Muscle layer of colon (tissue), 2 donors: ENCODE results near the gene FAM3A.

Source experiments
- H3K27ac ChIP-seq: one replicate; pipeline ENCODE4 v1.7.0; 2013; ENCODE audit warnings: low read depth, mild to moderate bottlenecking, low read length, moderate library complexity
- H3K27me3 ChIP-seq, 2 donors: one replicate each; pipeline ENCODE4 v1.7.0; 2013; ENCODE audit warnings: low read length in 2 of 2, mild to moderate bottlenecking in 2 of 2; ENCODE audit not compliant: insufficient read depth in 2 of 2, control insufficient read depth in 1 of 2
- H3K36me3 ChIP-seq: one replicate; pipeline ENCODE4 v1.7.0; 2013; ENCODE audit warnings: mild to moderate bottlenecking, low read length; ENCODE audit not compliant: insufficient read depth
- H3K4me1 ChIP-seq: one replicate; pipeline ENCODE4 v1.7.0; 2013; ENCODE audit warnings: mild to moderate bottlenecking, low read length; ENCODE audit not compliant: insufficient read depth
- H3K4me3 ChIP-seq, 2 donors: one replicate each; pipeline ENCODE4 v1.7.0; 2013; ENCODE audit warnings: low read length in 2 of 2, low read depth in 1 of 2, mild to moderate bottlenecking in 1 of 2, moderate library complexity in 1 of 2
- H3K9ac ChIP-seq: one replicate; pipeline ENCODE4 v1.7.0; 2013; ENCODE audit warnings: low read length
- H3K9me3 ChIP-seq: one replicate; pipeline ENCODE4 v1.7.0; 2013; ENCODE audit warnings: mild to moderate bottlenecking, low read length
- donor health status: abdominal sarcoma.
- donor health status: Adenocarcinoma of cecum.

Gene FAM3A

DNA sequence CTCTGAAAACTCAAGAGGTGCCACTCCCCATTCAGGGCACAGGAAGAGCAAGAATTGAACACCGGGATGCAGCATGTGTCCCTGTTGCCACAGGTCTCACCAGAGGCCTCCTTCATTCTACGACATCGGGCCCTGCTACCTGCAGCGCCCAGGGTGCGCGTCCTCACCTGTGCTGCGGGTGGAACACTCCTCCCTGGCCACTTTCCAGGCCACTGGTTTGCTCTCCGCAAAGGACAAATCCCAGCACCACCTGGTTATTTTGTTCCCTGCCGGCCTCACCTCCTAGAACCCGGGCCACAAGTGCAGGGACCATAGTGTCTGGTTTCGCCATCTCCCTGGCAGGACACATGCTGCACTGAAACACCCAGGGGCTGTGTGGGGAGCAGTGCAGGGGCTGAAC, 14.3 kb upstream of the FAM3A start:
- H3K27me3 ChIP-seq = peaks cover 0 to 10% of the 10 kb centered on the region in 2 donors
- H3K4me1 ChIP-seq = peaks cover 7% of the 10 kb centered on the region
- H3K4me3 ChIP-seq = no peak overlapping the region
- peaks cover 2% of the 10 kb centered on the region for H3K36me3 ChIP-seq
- H3K9me3 ChIP-seq = no peaks in the 10 kb centered on the region
- no peak overlapping the region for H3K27ac ChIP-seq
- H3K9ac ChIP-seq = no peak overlapping the region

DNA sequence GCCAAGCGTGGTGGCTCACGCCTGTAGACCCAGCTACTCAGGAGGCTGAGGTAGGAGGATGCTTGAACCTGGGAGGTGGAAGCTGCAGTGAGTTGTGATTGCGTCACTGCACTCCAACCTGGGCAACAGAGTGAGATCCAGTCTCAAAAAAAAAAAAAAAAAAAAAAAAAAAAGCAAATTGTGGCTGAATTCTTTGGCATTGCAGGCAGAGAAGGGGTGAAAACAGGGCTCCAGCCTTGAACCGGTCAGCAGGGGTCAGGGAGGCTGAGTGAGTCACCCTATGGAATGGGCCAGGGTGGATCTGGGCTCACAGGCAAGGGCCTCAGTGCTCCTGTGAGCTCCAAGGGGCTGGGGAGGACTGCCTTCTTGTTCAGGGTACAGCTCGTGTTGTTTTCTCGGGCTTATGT, 13.2 kb upstream of the FAM3A start:
- no peaks in the 10 kb centered on the region for H3K9me3 ChIP-seq
- H3K27ac ChIP-seq = no peak overlapping the region
- no peak overlapping the region for H3K4me3 ChIP-seq
- peaks cover 3% of the 10 kb centered on the region for H3K4me1 ChIP-seq
- H3K27me3 ChIP-seq = peaks cover 0 to 8% of the 10 kb centered on the region in 2 donors
- H3K36me3 ChIP-seq = no peaks in the 10 kb centered on the region
- no peak overlapping the region for H3K9ac ChIP-seq

DNA sequence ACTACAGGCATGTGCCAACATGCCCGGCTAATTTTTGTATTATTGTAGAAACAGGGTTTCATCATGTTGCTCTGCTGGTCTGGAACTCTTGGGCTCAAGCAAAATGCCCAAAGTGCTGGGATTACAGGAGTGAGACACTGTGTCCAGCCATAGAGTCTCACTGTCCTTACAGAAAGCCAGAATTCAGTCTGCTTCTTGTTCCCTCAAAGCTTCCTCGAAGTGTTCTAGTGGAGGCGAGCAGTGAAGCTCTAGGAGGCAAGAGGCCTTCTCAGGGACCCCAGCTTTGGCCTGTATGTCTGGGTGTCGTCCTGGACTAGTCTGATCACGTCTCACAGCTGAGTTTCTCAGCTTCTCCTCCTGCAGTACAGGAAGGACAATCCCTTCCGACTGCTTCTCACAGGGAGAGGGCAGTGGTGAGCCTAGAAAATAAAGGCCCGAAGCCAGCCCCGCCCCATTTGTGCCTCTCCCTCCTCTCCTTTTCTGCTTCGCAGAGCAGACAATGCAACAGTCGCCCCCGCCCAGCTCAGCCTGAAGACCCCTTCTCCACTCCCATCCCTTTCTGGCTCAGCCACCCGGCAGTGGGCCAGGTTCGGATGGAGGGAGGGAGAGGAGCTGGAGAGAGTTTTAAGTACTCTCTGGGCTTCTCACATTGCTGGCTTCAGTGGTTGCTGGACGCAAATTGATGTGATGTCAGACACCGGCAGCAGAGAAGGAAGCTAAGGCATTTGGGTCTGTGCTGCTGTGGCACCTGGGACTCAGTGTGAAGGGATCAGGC, 11.1 kb upstream of the FAM3A start:
- peak overlapping the region; percentile 54 for H3K9ac ChIP-seq
- H3K4me1 ChIP-seq = peaks cover 3% of the 10 kb centered on the region
- no peaks in the 10 kb centered on the region for H3K9me3 ChIP-seq
- peak overlapping the region; percentile 51 for H3K27ac ChIP-seq
- peak overlapping the region; percentile 38 to 49 for H3K4me3 ChIP-seq
- H3K36me3 ChIP-seq = no peaks in the 10 kb centered on the region
- H3K27me3 ChIP-seq = peaks cover 0 to 4% of the 10 kb centered on the region in 2 donors

DNA sequence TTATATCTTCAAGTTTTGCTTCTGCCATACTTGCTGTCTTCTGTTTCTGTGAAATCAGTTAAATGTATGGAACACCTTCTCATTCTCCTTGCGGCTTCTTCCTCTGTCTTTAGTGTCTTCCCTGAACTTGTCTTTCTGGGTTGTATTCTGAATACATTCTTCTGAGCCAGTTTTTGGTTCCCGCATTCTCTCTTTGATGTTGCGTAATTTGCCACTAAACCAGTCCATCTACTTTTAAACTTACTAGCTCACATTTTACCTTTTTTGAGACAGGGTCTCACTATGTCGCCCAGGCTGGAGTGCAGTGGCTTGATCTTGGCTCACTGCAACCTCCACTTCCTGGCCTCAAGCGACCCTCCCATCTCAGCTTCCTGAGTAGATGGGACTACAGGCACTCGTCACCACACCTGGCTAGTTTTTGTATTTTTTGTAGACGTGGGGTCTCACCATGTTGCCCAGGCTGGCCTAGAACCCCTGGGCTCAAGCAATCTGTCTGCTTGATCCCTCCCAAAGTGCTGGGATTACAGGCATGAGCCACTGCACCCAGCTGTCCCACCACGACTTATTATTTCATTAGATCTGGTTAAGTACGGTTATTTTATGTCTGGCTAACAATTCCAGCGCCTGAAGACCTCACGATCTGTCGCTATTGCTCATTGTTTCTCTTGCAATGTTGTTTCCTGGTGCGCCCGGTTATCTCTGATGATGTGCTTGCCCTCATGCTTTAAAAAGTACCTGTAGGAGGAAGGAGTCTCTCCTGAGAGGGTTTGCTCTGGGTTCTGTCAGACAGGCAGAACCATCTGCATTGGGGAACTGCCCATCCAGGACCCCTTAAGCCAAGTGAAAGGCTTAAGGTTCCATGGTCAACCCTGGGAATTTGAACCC, 9.8 kb upstream of the FAM3A start:
- H3K9ac ChIP-seq = no peak overlapping the region
- no peak overlapping the region for H3K27ac ChIP-seq
- H3K4me3 ChIP-seq = no peak overlapping the region
- no peaks in the 10 kb centered on the region for H3K9me3 ChIP-seq
- H3K4me1 ChIP-seq = peaks cover 3% of the 10 kb centered on the region
- no peaks in the 10 kb centered on the region for H3K36me3 ChIP-seq
- peaks cover 0 to 4% of the 10 kb centered on the region in 2 donors for H3K27me3 ChIP-seq

DNA sequence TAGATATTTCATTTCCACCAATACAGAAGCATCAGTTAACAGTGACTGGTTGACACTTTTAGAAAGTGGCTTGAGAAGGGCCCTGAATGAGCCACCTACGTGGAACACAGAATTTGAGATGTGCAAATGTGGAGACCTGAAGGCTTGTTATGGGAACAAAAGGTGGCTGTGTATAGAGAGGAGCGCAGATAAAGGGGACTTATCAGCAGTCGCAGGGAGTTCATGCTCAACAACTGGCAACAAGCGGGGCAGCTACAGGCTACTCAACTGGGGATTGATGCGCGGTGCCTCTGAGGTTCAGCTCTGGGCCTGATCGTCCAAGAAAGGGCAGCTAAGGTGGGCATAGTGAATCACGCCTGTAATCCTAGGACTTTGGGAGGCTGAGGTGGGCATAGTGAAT, 3.4 kb upstream of the FAM3A start:
- peaks cover 7% of the 10 kb centered on the region for H3K4me1 ChIP-seq
- H3K27ac ChIP-seq = no peak overlapping the region
- no peaks in the 10 kb centered on the region for H3K9me3 ChIP-seq
- H3K9ac ChIP-seq = no peak overlapping the region
- no peaks in the 10 kb centered on the region for H3K27me3 ChIP-seq
- no peaks in the 10 kb centered on the region for H3K36me3 ChIP-seq
- no peak overlapping the region for H3K4me3 ChIP-seq

DNA sequence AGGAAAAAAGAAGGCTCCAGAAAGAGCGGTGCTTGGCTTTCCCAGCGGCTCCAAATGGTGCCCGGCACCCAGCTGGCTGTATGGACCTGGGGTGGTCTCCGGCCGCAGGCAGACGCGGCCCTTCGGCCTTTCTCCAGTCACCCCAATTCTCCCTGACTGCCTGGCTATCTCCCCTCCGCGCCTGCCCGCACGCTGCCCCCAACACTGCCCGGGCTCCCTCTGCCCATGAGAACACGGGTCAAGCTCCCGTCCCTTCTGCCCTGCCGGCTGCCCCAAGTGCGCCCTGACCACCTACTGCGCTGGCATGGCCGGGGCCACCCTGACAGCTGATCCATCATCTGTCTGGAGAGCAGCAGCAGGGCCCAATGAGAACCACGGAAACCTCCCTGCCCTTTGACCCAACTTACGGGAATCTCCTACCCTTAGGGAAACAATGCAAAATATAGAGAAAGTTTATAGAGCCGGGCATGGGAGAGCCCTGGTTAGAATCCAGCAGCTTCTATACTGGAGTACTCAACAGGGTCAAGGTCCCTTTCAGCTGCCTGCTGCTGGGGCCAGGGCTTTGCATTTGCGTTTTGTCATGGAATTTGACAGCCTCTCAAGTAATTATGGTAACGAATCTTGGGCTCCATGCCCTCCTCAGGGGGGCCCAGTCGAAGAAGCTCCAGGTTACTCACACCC, 1.2 kb upstream of the FAM3A start:
- peaks cover 7% of the 10 kb centered on the region for H3K4me1 ChIP-seq
- H3K27me3 ChIP-seq = no peaks in the 10 kb centered on the region
- peak overlapping the region in 1 of 2 donors; percentile 53 for H3K4me3 ChIP-seq
- H3K27ac ChIP-seq = peak overlapping the region; percentile 82
- no peaks in the 10 kb centered on the region for H3K36me3 ChIP-seq
- H3K9me3 ChIP-seq = no peaks in the 10 kb centered on the region
- H3K9ac ChIP-seq = peak overlapping the region; percentile 11

DNA sequence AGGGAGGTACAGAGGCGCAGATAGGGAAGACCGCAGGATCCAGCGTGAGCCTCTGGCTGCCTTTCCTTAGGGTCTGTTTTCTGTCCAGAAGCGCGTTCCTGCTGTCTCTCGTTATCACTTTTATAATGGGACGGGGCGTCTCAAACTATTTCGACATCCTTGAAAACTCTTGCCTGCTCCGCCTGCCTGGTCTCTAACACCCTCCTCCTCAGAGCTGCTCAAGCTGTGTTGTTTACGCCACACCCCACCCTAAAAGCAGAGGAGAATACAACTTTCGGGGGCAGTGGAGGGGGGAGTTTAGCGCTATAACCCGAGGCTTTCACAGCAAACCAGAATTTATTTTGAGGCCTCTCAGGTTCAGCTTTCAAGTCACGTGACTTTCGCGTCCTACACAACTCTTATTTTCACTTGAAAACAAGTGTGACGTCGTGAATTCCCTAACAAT, 646 bp upstream of the FAM3A start:
- no peaks in the 10 kb centered on the region for H3K36me3 ChIP-seq
- peak overlapping the region; percentile 32 to 53 for H3K4me3 ChIP-seq
- peak overlapping the region; percentile 82 for H3K27ac ChIP-seq

DNA sequence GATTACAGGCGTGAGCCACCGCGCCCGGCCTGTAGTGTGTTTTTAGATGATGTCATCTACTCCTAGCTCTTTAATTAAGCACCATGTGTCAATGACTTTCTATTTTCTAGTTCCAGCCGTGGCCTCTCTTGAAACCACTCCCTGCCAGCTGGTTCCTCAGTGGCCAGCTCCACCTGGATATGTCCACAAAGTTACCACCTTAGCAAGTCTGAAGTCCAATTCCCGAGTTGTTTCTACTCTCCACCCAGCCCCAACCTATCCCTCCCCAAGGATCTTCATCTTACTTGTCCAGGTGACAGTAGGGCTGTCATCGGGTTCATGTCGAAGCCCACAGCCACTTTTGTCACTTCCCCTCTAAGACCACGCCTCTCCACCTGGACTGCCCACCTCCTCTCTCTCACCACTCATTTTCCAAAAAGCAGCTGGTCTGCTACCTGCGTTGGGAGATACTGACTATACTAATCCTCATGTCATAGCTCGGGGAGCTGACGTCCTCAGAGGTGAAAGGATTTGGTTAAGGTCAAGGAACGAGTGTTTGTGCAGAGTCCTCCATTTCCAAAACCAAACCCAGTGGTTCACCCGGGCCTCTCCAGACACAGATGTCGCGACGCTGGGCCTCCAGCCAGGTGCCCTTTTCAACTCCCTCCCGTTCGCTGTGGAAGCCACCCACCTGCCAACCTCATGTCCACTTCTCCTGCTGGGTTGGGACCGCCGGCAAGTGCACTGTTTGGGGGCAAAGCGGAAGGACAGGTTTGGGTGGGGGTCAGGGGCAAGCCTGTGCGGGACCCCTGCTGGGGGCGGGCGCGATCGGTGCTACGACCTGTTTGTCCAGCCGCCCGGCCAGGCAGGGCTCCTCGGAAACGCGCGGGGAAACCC, 704 bp downstream of the FAM3A start:
- H3K9me3 ChIP-seq = no peaks in the 10 kb centered on the region

More for the DNA sequence above, 646 bp upstream of the FAM3A start:
- H3K4me1 ChIP-seq = peaks cover 7% of the 10 kb centered on the region
- H3K27me3 ChIP-seq = no peaks in the 10 kb centered on the region
- peak overlapping the region; percentile 11 for H3K9ac ChIP-seq
- no peaks in the 10 kb centered on the region for H3K9me3 ChIP-seq

DNA sequence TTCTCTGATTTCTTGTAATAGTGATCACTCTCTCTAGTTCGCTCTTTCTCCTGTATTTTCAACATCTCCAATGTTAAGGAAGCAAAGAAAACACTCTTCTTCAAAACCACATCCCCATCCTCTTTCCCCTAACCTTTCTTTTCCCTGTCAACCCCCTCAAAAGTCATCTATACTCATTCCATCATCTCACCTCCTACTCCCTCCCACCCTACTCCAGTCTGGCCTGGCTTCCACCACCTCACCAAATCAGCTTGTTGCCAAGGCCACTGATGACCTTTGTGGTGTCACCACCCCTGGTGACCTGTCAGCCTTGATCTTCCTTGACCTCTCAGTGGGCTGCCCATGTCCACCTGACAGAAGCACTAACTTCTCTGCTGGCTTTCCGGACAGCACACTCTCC, 2.3 kb downstream of the FAM3A start:
- Histone ChIP-seq H3K27me3 (no peaks in the 10 kb centered on the region), H3K36me3 (no peaks in the 10 kb centered on the region), H3K9me3 (no peaks in the 10 kb centered on the region), H3K9ac (no peak overlapping the region), H3K27ac (no peak overlapping the region), H3K4me1 (peaks cover 7% of the 10 kb centered on the region), H3K4me3 (no peak overlapping the region)

More for the DNA sequence above, 704 bp downstream of the FAM3A start:
- H3K36me3 ChIP-seq = no peaks in the 10 kb centered on the region
- H3K4me3 ChIP-seq = peak overlapping the region; percentile 22 to 63
- peak overlapping the region; percentile 86 for H3K27ac ChIP-seq
- H3K9ac ChIP-seq = peak overlapping the region; percentile 50
- H3K27me3 ChIP-seq = no peaks in the 10 kb centered on the region
- peaks cover 7% of the 10 kb centered on the region for H3K4me1 ChIP-seq

DNA sequence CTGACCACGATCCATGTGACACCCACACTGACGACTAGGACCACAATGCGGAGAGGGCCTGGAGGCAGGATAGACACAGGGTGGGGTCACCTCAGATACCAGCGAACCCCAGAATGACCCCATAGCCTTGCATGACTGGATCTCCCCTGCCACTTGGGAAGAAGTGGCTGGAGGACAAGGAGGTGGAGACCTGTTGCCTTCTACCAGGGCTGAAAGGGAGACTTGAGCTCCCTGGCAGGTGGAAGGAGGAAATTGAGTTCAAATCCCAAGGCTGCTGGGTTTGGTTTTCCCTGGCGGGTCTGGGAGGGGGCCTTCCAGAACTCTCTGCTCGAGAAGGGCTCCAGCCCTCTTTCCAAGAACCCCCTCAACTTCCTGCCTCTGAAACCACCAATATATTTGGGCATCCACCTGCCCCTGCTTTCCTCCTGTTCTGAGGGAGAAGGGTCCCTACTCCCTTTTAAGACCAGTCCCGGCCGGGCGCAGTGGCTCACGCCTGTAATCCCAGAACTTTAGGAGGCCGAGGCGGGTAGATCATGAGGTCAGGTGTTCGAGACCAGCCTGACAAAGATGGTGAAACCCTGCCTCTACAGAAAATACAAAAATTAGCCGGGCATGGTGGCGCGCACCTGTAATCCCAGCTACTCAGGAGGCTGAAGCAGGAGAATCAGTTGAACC, 3.0 kb downstream of the FAM3A start:
- no peaks in the 10 kb centered on the region for H3K36me3 ChIP-seq
- H3K9ac ChIP-seq = no peak overlapping the region
- no peak overlapping the region for H3K27ac ChIP-seq
- no peaks in the 10 kb centered on the region for H3K27me3 ChIP-seq
- H3K4me3 ChIP-seq = no peak overlapping the region
- no peaks in the 10 kb centered on the region for H3K9me3 ChIP-seq
- peaks cover 7% of the 10 kb centered on the region for H3K4me1 ChIP-seq
